Right lobe of liver (tissue), 4 donors: ENCODE results near the gene SELP.
"Not testable (repeated sequence)": the region's sequence is repeated elsewhere in the genome, so short reads cannot be mapped to it uniquely, and the experiment has no call there.

ENCODE experiments used
- CTCF ChIP-seq, 4 donors: fragments of 200-600 bp in 3 of 4; fragments of 450-650 bp in 1 of 4; IDR thresholded peaks; one replicate each; pipeline versions ENCODE4 v1.5.1 to v1.8.0; 2016 to 2022; ENCODE audit warnings: antibody characterized with exemption in 4 of 4, mild to moderate bottlenecking in 2 of 4
- POLR2A ChIP-seq: fragments of 450-650 bp; IDR thresholded peaks from one replicate; pipeline ENCODE4 v1.6.1; 2017; ENCODE audit warnings: antibody characterized with exemption, mild to moderate bottlenecking
- donor health status: DM: no; HTN: no; CAD: no.
- donor health status: DM: no; HTN: no; CAD: no.
- donor health status: DM: no; HTN: yes; CAD: no.

- TF ChIP-seq CTCF (IDR thresholded peaks at IDR 0.05); POLR2A: not testable (repeated sequence)
Measured at GRCh38 chr1:169662680-169663079, 32.8 kb upstream of the SELP start.
